Measurements from ENCODE around the gene PLD2. TPM values are rescaled to one million over a fixed set of nuclear protein-coding genes. Genes with fewer than 3 reads are reported as not detected.

Gene PLD2
- total and polyA plus RNA-seq, 4 donors = 14.2 to 46.9 (median 36.3) TPM

GRCh38 chr17:4839221-4839620 is 32.3 kb downstream of the PLD2 start:
- no peak for DNase-seq (ENCODE audit: low read depth in 4 of 6, low spot score in 6 of 6)
- Histone ChIP-seq H3K9me3 (ENCODE audit: control insufficient read depth, insufficient read depth, low read length) (no peaks in the 10 kb centered on the region), H3K4me3 (ENCODE audit: low read depth, low read length) (no peak overlapping the region), H3K27ac (ENCODE audit: low read depth, low read length) (no peak overlapping the region), H3K4me1 (ENCODE audit: control insufficient read depth, insufficient read depth, low read length) (peaks cover 40% of the 10 kb centered on the region), H3K27me3 (ENCODE audit: control insufficient read depth, insufficient read depth, low read length) (no peaks in the 10 kb centered on the region), H3K36me3 (ENCODE audit: control insufficient read depth, insufficient read depth, low read length) (peaks cover 5% of the 10 kb centered on the region)
- WGBS (ENCODE audit: insufficient coverage) = 100% methylated on average over 5 of the region's 8 CpGs

- Histone ChIP-seq H3K4me1 (ENCODE audit: control insufficient read depth, insufficient read depth, low read length) (peaks cover 30% of the 10 kb centered on the region), H3K36me3 (ENCODE audit: control insufficient read depth, insufficient read depth, low read length) (peaks cover 5% of the 10 kb centered on the region), H3K9me3 (ENCODE audit: control insufficient read depth, insufficient read depth, low read length) (no peaks in the 10 kb centered on the region), H3K27me3 (ENCODE audit: control insufficient read depth, insufficient read depth, low read length) (no peaks in the 10 kb centered on the region), H3K4me3 (ENCODE audit: low read depth, low read length) (no peak overlapping the region), H3K27ac (ENCODE audit: low read depth, low read length) (no peak overlapping the region)
- 93% methylated on average over 5 of the region's 8 CpGs for WGBS (ENCODE audit: insufficient coverage)
- DNase-seq (ENCODE audit: low read depth in 4 of 6, low spot score in 6 of 6) = no peak
Observed at GRCh38 chr17:4839965-4840892, 33.3 kb downstream of the PLD2 start.

GRCh38 chr17:4840893-4841242 is 33.9 kb downstream of the PLD2 start:
- Histone ChIP-seq H3K4me3 (ENCODE audit: low read depth, low read length) (no peak overlapping the region), H3K4me1 (ENCODE audit: control insufficient read depth, insufficient read depth, low read length) (peaks cover 23% of the 10 kb centered on the region), H3K36me3 (ENCODE audit: control insufficient read depth, insufficient read depth, low read length) (peaks cover 7% of the 10 kb centered on the region), H3K9me3 (ENCODE audit: control insufficient read depth, insufficient read depth, low read length) (no peaks in the 10 kb centered on the region), H3K27me3 (ENCODE audit: control insufficient read depth, insufficient read depth, low read length) (no peaks in the 10 kb centered on the region), H3K27ac (ENCODE audit: low read depth, low read length) (no peak overlapping the region)
- DNase-seq (ENCODE audit: low read depth in 4 of 6, low spot score in 6 of 6) = no peak
- WGBS (ENCODE audit: insufficient coverage) = 87% methylated on average over 10 of the region's 10 CpGs

- WGBS (ENCODE audit: insufficient coverage) = 100% methylated on average over 1 of the region's 3 CpGs
- H3K4me3 ChIP-seq (ENCODE audit: low read depth, low read length) = no peak overlapping the region
- peaks cover 13% of the 10 kb centered on the region for H3K4me1 ChIP-seq (ENCODE audit: control insufficient read depth, insufficient read depth, low read length)
- DNase-seq (ENCODE audit: low read depth in 4 of 6, low spot score in 6 of 6) = no peak
- H3K36me3 ChIP-seq (ENCODE audit: control insufficient read depth, insufficient read depth, low read length) = peaks cover 7% of the 10 kb centered on the region
- no peak overlapping the region for H3K27ac ChIP-seq (ENCODE audit: low read depth, low read length)
- no peaks in the 10 kb centered on the region for H3K9me3 ChIP-seq (ENCODE audit: control insufficient read depth, insufficient read depth, low read length)
- no peaks in the 10 kb centered on the region for H3K27me3 ChIP-seq (ENCODE audit: control insufficient read depth, insufficient read depth, low read length)
Observed at GRCh38 chr17:4842376-4842775, 35.4 kb downstream of the PLD2 start.

- Histone ChIP-seq H3K9me3 (ENCODE audit: control insufficient read depth, insufficient read depth, low read length) (no peaks in the 10 kb centered on the region), H3K36me3 (ENCODE audit: control insufficient read depth, insufficient read depth, low read length) (peaks cover 7% of the 10 kb centered on the region), H3K4me3 (ENCODE audit: low read depth, low read length) (no peak overlapping the region), H3K4me1 (ENCODE audit: control insufficient read depth, insufficient read depth, low read length) (peaks cover 4% of the 10 kb centered on the region), H3K27me3 (ENCODE audit: control insufficient read depth, insufficient read depth, low read length) (no peaks in the 10 kb centered on the region), H3K27ac (ENCODE audit: low read depth, low read length) (no peak overlapping the region)
- no peak for DNase-seq (ENCODE audit: low read depth in 4 of 6, low spot score in 6 of 6)
- 89% methylated on average over 8 of the region's 9 CpGs for WGBS (ENCODE audit: insufficient coverage)
Observed at GRCh38 chr17:4843321-4844000, 36.5 kb downstream of the PLD2 start.

- H3K27ac ChIP-seq (ENCODE audit: low read depth, low read length) = peak overlapping the region; percentile 40
Observed at GRCh38 chr17:4845118-4845517, 38.2 kb downstream of the PLD2 start.

GRCh38 chr17:4846635-4847390 is 39.9 kb downstream of the PLD2 start:
- Histone ChIP-seq H3K27me3 (ENCODE audit: control insufficient read depth, insufficient read depth, low read length) (no peaks in the 10 kb centered on the region), H3K9me3 (ENCODE audit: control insufficient read depth, insufficient read depth, low read length) (no peaks in the 10 kb centered on the region), H3K27ac (ENCODE audit: low read depth, low read length) (no peak overlapping the region), H3K4me1 (ENCODE audit: control insufficient read depth, insufficient read depth, low read length) (no peaks in the 10 kb centered on the region), H3K4me3 (ENCODE audit: low read depth, low read length) (no peak overlapping the region), H3K36me3 (ENCODE audit: control insufficient read depth, insufficient read depth, low read length) (peaks cover 7% of the 10 kb centered on the region)
- WGBS (ENCODE audit: insufficient coverage) = 81% methylated on average over 11 of the region's 13 CpGs
- no peak for DNase-seq (ENCODE audit: low read depth in 4 of 6, low spot score in 6 of 6)

More at GRCh38 chr17:4845118-4845517, 38.2 kb downstream of the PLD2 start:
- Histone ChIP-seq H3K4me1 (ENCODE audit: control insufficient read depth, insufficient read depth, low read length) (peaks cover 4% of the 10 kb centered on the region), H3K36me3 (ENCODE audit: control insufficient read depth, insufficient read depth, low read length) (peaks cover 7% of the 10 kb centered on the region), H3K9me3 (ENCODE audit: control insufficient read depth, insufficient read depth, low read length) (no peaks in the 10 kb centered on the region), H3K4me3 (ENCODE audit: low read depth, low read length) (no peak overlapping the region), H3K27me3 (ENCODE audit: control insufficient read depth, insufficient read depth, low read length) (no peaks in the 10 kb centered on the region)
- DNase-seq (ENCODE audit: low read depth in 4 of 6, low spot score in 6 of 6) = no peak
- 100% methylated on average over 2 of the region's 5 CpGs for WGBS (ENCODE audit: insufficient coverage)

GRCh38 chr17:4849011-4849536 is 42.1 kb downstream of the PLD2 start:
- WGBS (ENCODE audit: insufficient coverage) = 69% methylated on average over 5 of the region's 5 CpGs
- Histone ChIP-seq H3K27me3 (ENCODE audit: control insufficient read depth, insufficient read depth, low read length) (no peaks in the 10 kb centered on the region), H3K27ac (ENCODE audit: low read depth, low read length) (peak overlapping the region; percentile 66), H3K4me1 (ENCODE audit: control insufficient read depth, insufficient read depth, low read length) (peaks cover 2% of the 10 kb centered on the region), H3K4me3 (ENCODE audit: low read depth, low read length) (no peak overlapping the region), H3K36me3 (ENCODE audit: control insufficient read depth, insufficient read depth, low read length) (peaks cover 2% of the 10 kb centered on the region), H3K9me3 (ENCODE audit: control insufficient read depth, insufficient read depth, low read length) (no peaks in the 10 kb centered on the region)
- peak in 1 of 6 donors; percentile 33 for DNase-seq (ENCODE audit: low read depth in 4 of 6, low spot score in 6 of 6)

GRCh38 chr17:4850246-4850645 is 43.3 kb downstream of the PLD2 start:
- Histone ChIP-seq H3K4me1 (ENCODE audit: control insufficient read depth, insufficient read depth, low read length) (peaks cover 4% of the 10 kb centered on the region), H3K27me3 (ENCODE audit: control insufficient read depth, insufficient read depth, low read length) (no peaks in the 10 kb centered on the region), H3K27ac (ENCODE audit: low read depth, low read length) (no peak overlapping the region), H3K9me3 (ENCODE audit: control insufficient read depth, insufficient read depth, low read length) (no peaks in the 10 kb centered on the region), H3K36me3 (ENCODE audit: control insufficient read depth, insufficient read depth, low read length) (peaks cover 2% of the 10 kb centered on the region), H3K4me3 (ENCODE audit: low read depth, low read length) (no peak overlapping the region)
- DNase-seq (ENCODE audit: low read depth in 4 of 6, low spot score in 6 of 6) = no peak
- 100% methylated on average over 1 of the region's 2 CpGs for WGBS (ENCODE audit: insufficient coverage)

Measured in spinal cord (tissue), 10 donors.